ENCODE data around the gene PTPRG. TPM values are rescaled to one million over a fixed set of nuclear protein-coding genes. Genes with fewer than 3 reads are reported as not detected.
A peak's percentile ranks its signal among the peaks of the same experiment; 100 is the strongest.

The PTPRG gene
- total RNA-seq, 2 donors from 2014 or later, result 23.9 to 31.6 TPM

- Histone ChIP-seq H3K27ac (no peak overlapping the region), H3K27me3 (no peaks in the 10 kb centered on the region), H3K4me3 (no peak overlapping the region), H3K4me1 (peaks cover 8% of the 10 kb centered on the region), H3K9me3 (no peaks in the 10 kb centered on the region), H3K36me3 (replicated peaks in 1 of 2; ENCODE audit: insufficient read depth in 1 of 2, low read depth in 2 of 2) (no peaks in the 10 kb centered on the region)
- no peak for ATAC-seq
- intact Hi-C loops (cut with DNase I), result no loop called here
- WGBS, 2 donors, result 89 to 91% methylated on average over 6 of the region's 6 CpGs
- TF ChIP-seq POLR2A (IDR thresholded peaks at IDR 0.05) (no peak), CTCF (IDR thresholded peaks at IDR 0.05) (no peak)
- no peak for DNase-seq
Observed at GRCh38 chr3:61616586-61616985, 55.2 kb downstream of the PTPRG start.

GRCh38 chr3:61617041-61617440 lies 55.7 kb downstream of the PTPRG start:
- no peak overlapping the region for H3K4me3 ChIP-seq
- H3K36me3 ChIP-seq (replicated peaks in 1 of 2; ENCODE audit: insufficient read depth in 1 of 2, low read depth in 2 of 2), result no peaks in the 10 kb centered on the region
- peak; percentile 42 for ATAC-seq
- no peak overlapping the region for H3K27ac ChIP-seq
- H3K27me3 ChIP-seq, result no peaks in the 10 kb centered on the region
- no peak for TF ChIP-seq CTCF (IDR thresholded peaks at IDR 0.05)
- H3K4me1 ChIP-seq, result peaks cover 8% of the 10 kb centered on the region
- no peaks in the 10 kb centered on the region for H3K9me3 ChIP-seq
- DNase-seq, result no peak
- 63 to 71% methylated on average over 4 of the region's 4 CpGs for WGBS, 2 donors
- intact Hi-C loops (cut with DNase I), result no loop called here

- ATAC-seq, result no peak
Observed at GRCh38 chr3:61617651-61618050, 56.3 kb downstream of the PTPRG start.

GRCh38 chr3:61618231-61618630 lies 56.9 kb downstream of the PTPRG start:
- intact Hi-C loops (cut with DNase I), result no loop called here
- Histone ChIP-seq H3K9me3 (no peaks in the 10 kb centered on the region), H3K36me3 (replicated peaks in 1 of 2; ENCODE audit: insufficient read depth in 1 of 2, low read depth in 2 of 2) (no peaks in the 10 kb centered on the region), H3K4me3 (no peak overlapping the region), H3K27me3 (no peaks in the 10 kb centered on the region), H3K27ac (no peak overlapping the region), H3K4me1 (peaks cover 8% of the 10 kb centered on the region)
- DNase-seq, result no peak
- no peak for TF ChIP-seq POLR2A (IDR thresholded peaks at IDR 0.05)
- no peak for ATAC-seq
- WGBS, 2 donors, result 97 to 98% methylated on average over 2 of the region's 2 CpGs

More at GRCh38 chr3:61617651-61618050, 56.3 kb downstream of the PTPRG start:
- TF ChIP-seq CTCF (IDR thresholded peaks at IDR 0.05) (no peak), POLR2A (IDR thresholded peaks at IDR 0.05) (no peak)
- H3K27ac ChIP-seq, result no peak overlapping the region
- H3K4me3 ChIP-seq, result no peak overlapping the region
- H3K4me1 ChIP-seq, result peaks cover 8% of the 10 kb centered on the region
- 85 to 87% methylated on average over 6 of the region's 6 CpGs for WGBS, 2 donors
- no peaks in the 10 kb centered on the region for H3K36me3 ChIP-seq (replicated peaks in 1 of 2; ENCODE audit: insufficient read depth in 1 of 2, low read depth in 2 of 2)
- H3K9me3 ChIP-seq, result no peaks in the 10 kb centered on the region
- DNase-seq, result no peak
- intact Hi-C loops (cut with DNase I), result no loop called here
- no peaks in the 10 kb centered on the region for H3K27me3 ChIP-seq

- H3K4me1 ChIP-seq, result peaks cover 8% of the 10 kb centered on the region
- DNase-seq (no peak), ATAC-seq (no peak)
- 80 to 96% methylated on average over 6 of the region's 6 CpGs for WGBS, 2 donors
- no peaks in the 10 kb centered on the region for H3K27me3 ChIP-seq
- TF ChIP-seq POLR2A (IDR thresholded peaks at IDR 0.05) (no peak), CTCF (IDR thresholded peaks at IDR 0.05) (no peak)
- no peaks in the 10 kb centered on the region for H3K9me3 ChIP-seq
- H3K27ac ChIP-seq, result no peak overlapping the region
- no peaks in the 10 kb centered on the region for H3K36me3 ChIP-seq (replicated peaks in 1 of 2; ENCODE audit: insufficient read depth in 1 of 2, low read depth in 2 of 2)
- no peak overlapping the region for H3K4me3 ChIP-seq
- intact Hi-C loops (cut with DNase I), result no loop called here
Observed at GRCh38 chr3:61618871-61619270, 57.5 kb downstream of the PTPRG start.

Data from body of pancreas (tissue), 4 donors.